HL-60/S4 (cell line): Measurements from ENCODE around the gene RFT1.

Experiments
- in situ Hi-C: fragments of 300-500 bp; cut with MboI; formaldehyde crosslinking; loops from 2 replicates; pipeline ENCODE4 v1.14.3; 2022; ENCODE audit warnings: low sequenced_read_pairs

RFT1 gene

GRCh38 chr3:53129344-53129743, 891 bp downstream of the RFT1 start:
- in situ Hi-C loops, result no loop called here

GRCh38 chr3:53126601-53127000, 3.6 kb downstream of the RFT1 start:
- in situ Hi-C loops, result no loop called here

- in situ Hi-C loops, result loop anchor here (25.0 kb wide), 1 partner anchor 588 kb away; no protein-coding TSS in a partner anchor
Measured at GRCh38 chr3:53123953-53124352, 6.3 kb downstream of the RFT1 start.

- in situ Hi-C loops, result loop anchor here (25.0 kb wide), 1 partner anchor 589 kb away; no protein-coding TSS in a partner anchor
Measured at GRCh38 chr3:53123510-53123909, 6.7 kb downstream of the RFT1 start.

- in situ Hi-C loops, result loop anchor here (25.0 kb wide), 1 partner anchor 589 kb away; no protein-coding TSS in a partner anchor
Measured at GRCh38 chr3:53122933-53123305, 7.3 kb downstream of the RFT1 start.

GRCh38 chr3:53122255-53122932, 7.8 kb downstream of the RFT1 start:
- in situ Hi-C loops, result loop anchor here (25.0 kb wide), 1 partner anchor 590 kb away; no protein-coding TSS in a partner anchor

- in situ Hi-C loops, result loop anchor here (25.0 kb wide), 1 partner anchor 592 kb away; no protein-coding TSS in a partner anchor
Measured at GRCh38 chr3:53120336-53120735, 9.9 kb downstream of the RFT1 start.

GRCh38 chr3:53116956-53117355, 13.3 kb downstream of the RFT1 start:
- in situ Hi-C loops, result loop anchor here (5.0 to 25.0 kb wide), 2 partner anchors 80 to 595 kb away; no protein-coding TSS in a partner anchor

GRCh38 chr3:53114412-53115074, 15.7 kb downstream of the RFT1 start:
- in situ Hi-C loops, result loop anchor here (5.0 to 25.0 kb wide), 2 partner anchors 83 to 598 kb away; no protein-coding TSS in a partner anchor

- in situ Hi-C loops, result loop anchor here (25.0 kb wide), 1 partner anchor 598 kb away; no protein-coding TSS in a partner anchor
Measured at GRCh38 chr3:53114011-53114400, 16.2 kb downstream of the RFT1 start.

GRCh38 chr3:53113293-53114010, 16.8 kb downstream of the RFT1 start:
- in situ Hi-C loops, result loop anchor here (25.0 kb wide), 1 partner anchor 599 kb away; no protein-coding TSS in a partner anchor

GRCh38 chr3:53111822-53112221, 18.4 kb downstream of the RFT1 start:
- in situ Hi-C loops, result loop anchor here (25.0 kb wide), 1 partner anchor 600 kb away; no protein-coding TSS in a partner anchor

GRCh38 chr3:53109891-53110771, 20.1 kb downstream of the RFT1 start:
- in situ Hi-C loops, result loop anchor here (25.0 kb wide), 1 partner anchor 602 kb away; no protein-coding TSS in a partner anchor

- in situ Hi-C loops, result loop anchor here (25.0 kb wide), 1 partner anchor 603 kb away; no protein-coding TSS in a partner anchor
Measured at GRCh38 chr3:53109190-53109589, 21.0 kb downstream of the RFT1 start.

- in situ Hi-C loops, result loop anchor here (25.0 kb wide), 1 partner anchor 608 kb away; no protein-coding TSS in a partner anchor
Measured at GRCh38 chr3:53104762-53105161, 25.5 kb downstream of the RFT1 start.

GRCh38 chr3:53103397-53104296, 26.6 kb downstream of the RFT1 start:
- in situ Hi-C loops, result loop anchor here (25.0 kb wide), 1 partner anchor 609 kb away; no protein-coding TSS in a partner anchor

GRCh38 chr3:53102601-53103147, 27.6 kb downstream of the RFT1 start:
- in situ Hi-C loops, result loop anchor here (25.0 kb wide), 1 partner anchor 610 kb away; no protein-coding TSS in a partner anchor

GRCh38 chr3:53101956-53102355, 28.3 kb downstream of the RFT1 start:
- in situ Hi-C loops, result loop anchor here (25.0 kb wide), 1 partner anchor 610 kb away; no protein-coding TSS in a partner anchor
